Neuronal stem cell (in vitro differentiated cells): ENCODE data around the gene ZNF70.

ENCODE experiments used
- DNase-seq: peaks from one replicate; pipeline ENCODE4 v3.0.0-alpha.2; 2013; ENCODE audit warnings: low spot score
- H2AFZ ChIP-seq: one replicate; pipeline ENCODE4 v1.6.1; 2013; ENCODE audit warnings: mild to moderate bottlenecking, low read length, inconsistent platforms
- H2AK5ac ChIP-seq: 2 replicates; pipeline ENCODE4 v1.6.1; 2013; ENCODE audit warnings: low read depth, mild to moderate bottlenecking, inconsistent platforms, low read length, moderate library complexity, mixed read lengths
- H2BK120ac ChIP-seq: 2 replicates; pipeline ENCODE4 v1.6.1; 2013; ENCODE audit warnings: low read depth, mild to moderate bottlenecking, inconsistent platforms, low read length, moderate library complexity, mixed read lengths
- H2BK12ac ChIP-seq: one replicate; pipeline ENCODE4 v1.6.1; 2013; ENCODE audit warnings: low read length, inconsistent platforms
- H2BK15ac ChIP-seq: 2 replicates; pipeline ENCODE4 v1.6.1; 2013; ENCODE audit warnings: mild to moderate bottlenecking, low read length, inconsistent platforms, mixed read lengths
- H2BK5ac ChIP-seq: one replicate; pipeline ENCODE4 v1.6.1; 2013; ENCODE audit warnings: inconsistent platforms, mild to moderate bottlenecking, low read length, moderate library complexity
- H3K14ac ChIP-seq: one replicate; pipeline ENCODE4 v1.6.1; 2013; ENCODE audit warnings: low read length, inconsistent platforms
- H3K18ac ChIP-seq: 2 replicates; pipeline ENCODE4 v1.6.1; 2013; ENCODE audit warnings: low read length, inconsistent platforms
- H3K23ac ChIP-seq: 2 replicates; pipeline ENCODE4 v1.6.1; 2013; ENCODE audit warnings: low read depth, mild to moderate bottlenecking, mixed read lengths, low read length, inconsistent platforms; ENCODE audit not compliant: poor library complexity
- H3K27ac ChIP-seq: replicated peaks from 3 replicates; pipeline ENCODE4 v1.5.1; 2013; ENCODE audit warnings: low read length, inconsistent platforms
- H3K27me3 ChIP-seq, 3 experiments: 2 replicates each; pipeline ENCODE4 v1.6.1; 2013; ENCODE audit warnings: low read length in 3 of 3, mild to moderate bottlenecking in 2 of 3, inconsistent platforms in 1 of 3, low read depth in 1 of 3, mixed read lengths in 1 of 3, moderate library complexity in 1 of 3; ENCODE audit not compliant: control insufficient read depth in 3 of 3, insufficient read depth in 3 of 3
- H3K36me3 ChIP-seq, 2 donors: replicated peaks in 1 of 2; 2 replicates each; pipeline ENCODE4 v1.6.1; 2013; ENCODE audit warnings: low read length in 2 of 2; ENCODE audit not compliant: control insufficient read depth in 2 of 2, insufficient read depth in 2 of 2
- H3K4ac ChIP-seq: 2 replicates; pipeline ENCODE4 v1.6.1; 2013; ENCODE audit warnings: inconsistent platforms, mild to moderate bottlenecking, low read length, moderate library complexity
- H3K4me1 ChIP-seq, 2 donors: 1 replicate in 1 of 2; 2 replicates in 1 of 2; pipeline ENCODE4 v1.6.1; 2013; ENCODE audit warnings: low read length in 2 of 2, low read depth in 1 of 2; ENCODE audit not compliant: control insufficient read depth in 2 of 2, insufficient read depth in 1 of 2
- H3K4me2 ChIP-seq: one replicate; pipeline ENCODE4 v1.6.1; 2013; ENCODE audit warnings: mild to moderate bottlenecking, low read length, inconsistent platforms; ENCODE audit not compliant: insufficient read depth, poor library complexity, severe bottlenecking
- H3K4me3 ChIP-seq, 2 donors: 2 replicates each; pipeline ENCODE4 v1.5.1; 2013; ENCODE audit warnings: low read length in 2 of 2, mild to moderate bottlenecking in 2 of 2, inconsistent platforms in 1 of 2, moderate library complexity in 1 of 2
- H3K79me1 ChIP-seq: one replicate; pipeline ENCODE4 v1.6.1; 2013; ENCODE audit warnings: low read depth, mild to moderate bottlenecking, inconsistent platforms, low read length, moderate library complexity
- H3K9ac ChIP-seq: one replicate; pipeline ENCODE4 v1.6.1; 2013; ENCODE audit warnings: mild to moderate bottlenecking, low read depth, low read length, inconsistent platforms; ENCODE audit not compliant: poor library complexity
- H3K9me3 ChIP-seq, 2 donors: replicated peaks in 1 of 2; 2 replicates each; pipeline versions ENCODE3 to v1.6.1; 2013; ENCODE audit warnings: low read length in 2 of 2, mild to moderate bottlenecking in 2 of 2, inconsistent platforms in 1 of 2, low read depth in 1 of 2, mixed read lengths in 1 of 2, moderate library complexity in 1 of 2; ENCODE audit not compliant: control insufficient read depth in 2 of 2, insufficient read depth in 1 of 2
- H4K8ac ChIP-seq: one replicate; pipeline ENCODE4 v1.6.1; 2013; ENCODE audit warnings: low read depth, mild to moderate bottlenecking, inconsistent platforms, low read length, moderate library complexity
- H4K91ac ChIP-seq: one replicate; pipeline ENCODE4 v1.6.1; 2013; ENCODE audit warnings: low read length, low read depth, mild to moderate bottlenecking, inconsistent platforms; ENCODE audit not compliant: poor library complexity
- WGBS, 2 donors: extraction: QIAGEN DNeasy Blood & Tissue Kit; methylation state at CpG; one replicate each; pipeline ENCODE4 v1.1.7; 2013; ENCODE audit warnings: missing lambda C conversion rate in 2 of 2, mixed read lengths in 1 of 2; ENCODE audit not compliant: insufficient read length in 2 of 2, insufficient replicate concordance in 1 of 2; ENCODE audit errors: extremely low coverage in 2 of 2; 5-methylcytosine and 5-hydroxymethylcytosine counted together

Gene ZNF70

DNA sequence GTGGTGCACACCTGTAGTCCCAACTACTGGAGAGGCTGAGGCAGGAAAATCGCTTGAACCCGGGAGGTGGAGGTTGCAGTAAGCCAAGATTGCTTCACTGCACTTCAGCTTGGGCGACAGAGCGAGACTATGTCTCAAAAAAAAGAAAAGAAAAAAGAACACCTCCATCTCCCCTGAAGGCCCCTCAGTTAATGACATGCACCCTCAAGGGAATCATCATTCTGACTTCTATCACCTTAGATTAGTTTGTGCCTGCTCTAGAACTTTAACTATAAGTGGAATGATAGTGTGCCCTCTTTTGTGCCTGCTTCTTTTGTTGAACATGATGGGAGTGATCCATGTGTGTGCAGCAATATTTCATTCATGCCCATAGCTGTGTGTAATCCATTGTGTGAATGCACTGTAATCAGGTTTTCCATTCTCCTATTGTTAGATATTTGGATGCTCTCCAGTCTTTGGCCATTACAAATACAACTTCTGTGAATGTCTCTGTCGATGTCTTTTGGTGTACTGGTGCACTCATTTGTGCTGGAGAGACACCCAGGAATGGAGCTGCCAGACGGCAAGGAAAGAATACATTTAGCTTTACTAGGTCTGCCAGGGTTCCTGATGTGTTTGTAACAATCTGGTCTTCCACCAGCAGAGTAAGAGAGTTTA lies 4.2 kb upstream of the ZNF70 start:
- Histone ChIP-seq H3K4ac (no peak overlapping the region), H2BK120ac (no peak overlapping the region), H4K91ac (no peak overlapping the region), H3K27me3 (no peaks in the 10 kb centered on the region), H3K14ac (no peak overlapping the region), H3K4me1 (peaks cover 0 to 1% of the 10 kb centered on the region in 2 donors), H4K8ac (no peak overlapping the region), H2BK12ac (no peak overlapping the region), H3K27ac (no peak overlapping the region), H3K79me1 (no peaks in the 10 kb centered on the region), H2BK15ac (no peak overlapping the region), H3K36me3 (no peaks in the 10 kb centered on the region), H3K23ac (no peak overlapping the region), H3K9me3 (no peaks in the 10 kb centered on the region), H3K9ac (no peak overlapping the region), H3K18ac (no peak overlapping the region), H2BK5ac (no peak overlapping the region), H3K4me2 (no peak overlapping the region), H2AFZ (no peak overlapping the region), H3K4me3 (no peak overlapping the region), H2AK5ac (no peak overlapping the region)
- no CpG with 5 or more reads among the region's 6 CpGs for WGBS, 2 donors
- no peak for DNase-seq

GRCh38 chr22:23754220-23754919 lies 3.5 kb upstream of the ZNF70 start, which contains the start of gene VPREB3:
Gene VPREB3, minus strand, starts transcription at chr22:23754425. Its CDS starts 62 bp downstream, at chr22:23754363.
- Histone ChIP-seq H2BK120ac (no peak within 1 kb of the TSS), H3K4ac (no peak within 1 kb of the TSS), H2AK5ac (no peak within 1 kb of the TSS), H2BK15ac (no peak within 1 kb of the TSS), H3K4me2 (no peak within 1 kb of the TSS), H3K36me3 (no peaks in the 10 kb centered on the region), H3K18ac (no peak within 1 kb of the TSS), H3K9me3 (no peaks in the 10 kb centered on the region), H3K9ac (no peak within 1 kb of the TSS), H4K91ac (no peak within 1 kb of the TSS), H3K27ac (no peak within 1 kb of the TSS), H2BK12ac (no peak within 1 kb of the TSS), H2AFZ (no peak within 1 kb of the TSS), H4K8ac (no peak within 1 kb of the TSS), H3K14ac (no peak within 1 kb of the TSS), H3K79me1 (peaks cover 2% of the 10 kb centered on the region), H3K23ac (no peak within 1 kb of the TSS), H3K4me1 (peaks cover 4 to 5% of the 10 kb centered on the region in 2 donors), H3K27me3 (peaks cover 0 to 4% (median 0%) of the 10 kb centered on the region in 3 experiments), H2BK5ac (no peak within 1 kb of the TSS), H3K4me3 (no peak within 1 kb of the TSS)
- no CpG with 5 or more reads among the region's 14 CpGs for WGBS, 2 donors
- DNase-seq: no peak

DNA sequence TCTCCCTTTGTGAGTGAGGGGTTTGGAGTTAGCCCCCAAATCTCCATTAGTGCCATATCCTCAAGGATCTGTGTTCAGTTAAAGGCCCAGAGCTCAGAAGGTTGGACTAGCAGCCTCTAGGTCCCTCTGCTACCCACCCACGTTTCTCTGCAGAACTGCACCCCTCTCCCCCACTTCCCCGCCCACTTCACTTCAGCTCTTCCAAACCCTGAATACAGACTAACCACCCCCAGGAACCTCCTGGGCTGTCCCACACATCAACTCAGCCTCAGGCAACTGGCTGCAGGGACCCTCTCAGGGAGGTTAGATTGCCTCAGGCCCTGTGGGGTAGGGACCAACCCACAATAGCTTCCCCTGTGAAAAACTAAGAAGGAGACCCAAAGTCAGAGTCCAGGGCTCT lies 2.5 kb upstream of the ZNF70 start:
- Histone ChIP-seq H2BK12ac (no peak overlapping the region), H3K23ac (no peak overlapping the region)
- no CpG with 5 or more reads among the region's 2 CpGs for WGBS, 2 donors

GRCh38 chr22:23752750-23753149 lies 1.8 kb upstream of the ZNF70 start:
- no peak overlapping the region for H2BK15ac ChIP-seq
- DNase-seq: no peak
- no peaks in the 10 kb centered on the region for H3K9me3 ChIP-seq
- no peak overlapping the region for H2BK5ac ChIP-seq
- H2BK12ac ChIP-seq: no peak overlapping the region
- H2BK120ac ChIP-seq: no peak overlapping the region
- no peak overlapping the region for H2AK5ac ChIP-seq
- no peak overlapping the region for H3K4me2 ChIP-seq
- WGBS, 2 donors: no CpG with 5 or more reads among the region's 16 CpGs
- no peak overlapping the region for H4K8ac ChIP-seq
- no peaks in the 10 kb centered on the region for H3K36me3 ChIP-seq
- no peak overlapping the region for H3K9ac ChIP-seq
- H3K27me3 ChIP-seq: peaks cover 0 to 4% (median 0%) of the 10 kb centered on the region in 3 experiments
- peaks cover 4 to 5% of the 10 kb centered on the region in 2 donors for H3K4me1 ChIP-seq
- no peak overlapping the region for H3K14ac ChIP-seq
- peaks cover 2% of the 10 kb centered on the region for H3K79me1 ChIP-seq
- H3K27ac ChIP-seq: no peak overlapping the region
- H2AFZ ChIP-seq: no peak overlapping the region
- no peak overlapping the region for H3K4me3 ChIP-seq
- H4K91ac ChIP-seq: no peak overlapping the region
- no peak overlapping the region for H3K23ac ChIP-seq
- H3K18ac ChIP-seq: no peak overlapping the region
- no peak overlapping the region for H3K4ac ChIP-seq

More for the DNA sequence above, 2.5 kb upstream of the ZNF70 start:
- no peak overlapping the region for H3K27ac ChIP-seq
- H3K9ac ChIP-seq: no peak overlapping the region
- no peak overlapping the region for H2BK5ac ChIP-seq
- H3K4me1 ChIP-seq: peaks cover 4 to 5% of the 10 kb centered on the region in 2 donors
- peaks cover 2% of the 10 kb centered on the region for H3K79me1 ChIP-seq
- H3K18ac ChIP-seq: no peak overlapping the region
- H2BK15ac ChIP-seq: no peak overlapping the region
- H2AK5ac ChIP-seq: no peak overlapping the region
- H2BK120ac ChIP-seq: no peak overlapping the region
- no peak overlapping the region for H3K14ac ChIP-seq
- H3K4me2 ChIP-seq: no peak overlapping the region
- no peak overlapping the region for H2AFZ ChIP-seq
- H4K8ac ChIP-seq: no peak overlapping the region
- no peak overlapping the region for H3K4ac ChIP-seq
- H4K91ac ChIP-seq: no peak overlapping the region
- peaks cover 0 to 4% (median 0%) of the 10 kb centered on the region in 3 experiments for H3K27me3 ChIP-seq
- H3K4me3 ChIP-seq: no peak overlapping the region
- DNase-seq: no peak
- H3K9me3 ChIP-seq: no peaks in the 10 kb centered on the region
- no peaks in the 10 kb centered on the region for H3K36me3 ChIP-seq
